CD4-positive, CD25-positive, alpha-beta regulatory T cell (primary cell): ENCODE data around the gene LGALS9B. TPM values are rescaled to one million over a fixed set of nuclear protein-coding genes. Genes with fewer than 3 reads are reported as not detected.
"Not testable (repeated sequence)": the region's sequence is repeated elsewhere in the genome, so short reads cannot be mapped to it uniquely, and the experiment has no call there.

ENCODE experiments used
- ATAC-seq, 2 donors: fragments of 150-1000 bp; cut with Tn5 transposase; one replicate each; pipeline ENCODE4 v1.10.0; 2021; ENCODE audit warnings: low read depth in 2 of 2, moderate number of reproducible peaks in 2 of 2, moderate library complexity in 1 of 2
- DNase-seq, 3 donors: peaks; one replicate each; pipeline versions ENCODE4 v3.0.0 to v3.0.0-alpha.2; 2012 to 2022; ENCODE audit warnings: mixed read lengths in 1 of 3
- H3K27ac ChIP-seq: one replicate; pipeline ENCODE4 v1.7.0; 2013; ENCODE audit warnings: mild to moderate bottlenecking, low read length; ENCODE audit not compliant: insufficient read depth, poor library complexity, severe bottlenecking
- H3K27me3 ChIP-seq: one replicate; pipeline ENCODE4 v1.7.0; 2013; ENCODE audit warnings: low read length; ENCODE audit not compliant: control insufficient read depth, insufficient read depth
- H3K36me3 ChIP-seq: one replicate; pipeline ENCODE4 v1.7.0; 2013; ENCODE audit warnings: mild to moderate bottlenecking, low read length, moderate library complexity; ENCODE audit not compliant: control insufficient read depth, insufficient read depth
- H3K4me1 ChIP-seq: 2 replicates; pipeline ENCODE4 v1.7.0; 2013; ENCODE audit warnings: mild to moderate bottlenecking, low read length; ENCODE audit not compliant: insufficient read depth, control insufficient read depth, poor library complexity, severe bottlenecking
- H3K4me3 ChIP-seq: one replicate; pipeline ENCODE4 v1.7.0; 2013; ENCODE audit warnings: low read depth, mild to moderate bottlenecking, low read length, moderate library complexity
- H3K9me3 ChIP-seq, 2 experiments: 1 replicate in 1 of 2; 2 replicates in 1 of 2; pipeline ENCODE4 v1.7.0; 2013; ENCODE audit warnings: low read length in 2 of 2, mild to moderate bottlenecking in 1 of 2, moderate library complexity in 1 of 2; ENCODE audit not compliant: control insufficient read depth in 2 of 2
- H3K27ac Mint-ChIP-seq, 3 donors: one replicate each; pipeline ENCODE4 v1.8.0; 2020 to 2022; ENCODE audit warnings: mild to moderate bottlenecking in 3 of 3, mixed read lengths in 3 of 3, moderate library complexity in 2 of 3
- H3K27me3 Mint-ChIP-seq: one replicate; pipeline ENCODE4 v1.8.0; 2022; ENCODE audit warnings: mild to moderate bottlenecking, mixed read lengths
- H3K36me3 Mint-ChIP-seq: one replicate; pipeline ENCODE4 v1.8.0; 2020; ENCODE audit warnings: mixed read lengths
- H3K4me1 Mint-ChIP-seq, 4 donors: one replicate each; pipeline ENCODE4 v1.8.0; 2020 to 2022; ENCODE audit warnings: mixed read lengths in 4 of 4, mild to moderate bottlenecking in 1 of 4
- H3K4me3 Mint-ChIP-seq, 4 donors: one replicate each; pipeline ENCODE4 v1.8.0; 2020 to 2022; ENCODE audit warnings: mild to moderate bottlenecking in 4 of 4, mixed read lengths in 4 of 4, moderate library complexity in 3 of 4
- H3K9me3 Mint-ChIP-seq, 7 donors: one replicate each; pipeline ENCODE4 v1.8.0; 2020 to 2022; ENCODE audit warnings: mixed read lengths in 7 of 7, mild to moderate bottlenecking in 3 of 7, moderate library complexity in 2 of 7
- polyA plus RNA-seq, 4 donors: library from polyadenylated mRNA; unstranded; fragments of 300-500 nt; fragmentation: Illumina TruSeq; gene quantifications; one replicate each; pipeline ENCODE4 v1.2.3, GENCODE V29; 2021
- total RNA-seq: library from RNA; stranded (reverse); gene quantifications from one replicate; pipeline ENCODE4 v1.2.3, GENCODE V29; 2022

LGALS9B gene
- total and polyA plus RNA-seq, 5 donors from 2014 or later = 0.16 TPM; not detected in 4

- H3K27me3 Mint-ChIP-seq, H3K4me1 Mint-ChIP-seq, H3K27ac Mint-ChIP-seq, H3K9me3 ChIP-seq, H3K36me3 ChIP-seq, H3K4me3 Mint-ChIP-seq, DNase-seq, H3K36me3 Mint-ChIP-seq, H3K27me3 ChIP-seq, H3K4me1 ChIP-seq, H3K9me3 Mint-ChIP-seq, H3K27ac ChIP-seq, ATAC-seq, H3K4me3 ChIP-seq: not testable (repeated sequence)
Measured at GRCh38 chr17:20465535-20465934, 1.8 kb downstream of the LGALS9B start.

- not testable (repeated sequence) for H3K36me3 Mint-ChIP-seq, H3K9me3 Mint-ChIP-seq, DNase-seq, H3K27me3 ChIP-seq, H3K4me3 ChIP-seq, H3K4me1 ChIP-seq, H3K4me3 Mint-ChIP-seq, H3K36me3 ChIP-seq, H3K9me3 ChIP-seq, H3K27me3 Mint-ChIP-seq, H3K4me1 Mint-ChIP-seq, H3K27ac Mint-ChIP-seq, H3K27ac ChIP-seq, ATAC-seq
Measured at GRCh38 chr17:20464854-20465414, 2.4 kb downstream of the LGALS9B start.

GRCh38 chr17:20462158-20462557 lies 5.2 kb downstream of the LGALS9B start:
- DNase-seq, H3K27ac ChIP-seq, H3K27ac Mint-ChIP-seq, H3K9me3 ChIP-seq, H3K4me3 Mint-ChIP-seq, H3K4me3 ChIP-seq, ATAC-seq, H3K9me3 Mint-ChIP-seq, H3K36me3 ChIP-seq, H3K27me3 Mint-ChIP-seq, H3K4me1 Mint-ChIP-seq, H3K4me1 ChIP-seq, H3K36me3 Mint-ChIP-seq, H3K27me3 ChIP-seq: not testable (repeated sequence)

GRCh38 chr17:20457848-20458381 lies 9.4 kb downstream of the LGALS9B start:
- H3K36me3 ChIP-seq, H3K27ac ChIP-seq, H3K4me1 Mint-ChIP-seq, H3K9me3 Mint-ChIP-seq, H3K27ac Mint-ChIP-seq, DNase-seq, H3K4me1 ChIP-seq, H3K27me3 Mint-ChIP-seq, H3K4me3 ChIP-seq, H3K9me3 ChIP-seq, H3K36me3 Mint-ChIP-seq, ATAC-seq, H3K4me3 Mint-ChIP-seq, H3K27me3 ChIP-seq: not testable (repeated sequence)

GRCh38 chr17:20455106-20455505 lies 12.2 kb downstream of the LGALS9B start:
- not testable (repeated sequence) for H3K27ac Mint-ChIP-seq, H3K4me3 Mint-ChIP-seq, H3K27ac ChIP-seq, H3K27me3 Mint-ChIP-seq, H3K9me3 Mint-ChIP-seq, H3K4me1 Mint-ChIP-seq, H3K4me1 ChIP-seq, ATAC-seq, H3K9me3 ChIP-seq, H3K4me3 ChIP-seq, H3K27me3 ChIP-seq, DNase-seq, H3K36me3 Mint-ChIP-seq, H3K36me3 ChIP-seq

GRCh38 chr17:20453820-20454434 lies 13.4 kb downstream of the LGALS9B start:
- not testable (repeated sequence) for DNase-seq, H3K9me3 Mint-ChIP-seq, H3K27ac Mint-ChIP-seq, H3K36me3 ChIP-seq, H3K4me1 Mint-ChIP-seq, H3K9me3 ChIP-seq, H3K27me3 ChIP-seq, H3K4me3 Mint-ChIP-seq, H3K27me3 Mint-ChIP-seq, H3K4me1 ChIP-seq, ATAC-seq, H3K27ac ChIP-seq, H3K36me3 Mint-ChIP-seq, H3K4me3 ChIP-seq

GRCh38 chr17:20450852-20451251 lies 16.5 kb downstream of the LGALS9B start:
- not testable (repeated sequence) for H3K9me3 Mint-ChIP-seq, H3K27ac ChIP-seq, H3K4me1 ChIP-seq, H3K36me3 Mint-ChIP-seq, H3K4me3 ChIP-seq, H3K4me3 Mint-ChIP-seq, H3K4me1 Mint-ChIP-seq, H3K27me3 ChIP-seq, H3K36me3 ChIP-seq, H3K9me3 ChIP-seq, H3K27ac Mint-ChIP-seq, H3K27me3 Mint-ChIP-seq
- peak; percentile 43 to 54 for ATAC-seq
- peak in 2 of 3 donors; percentile 0 to 51 for DNase-seq

GRCh38 chr17:20447534-20448321 lies 19.6 kb downstream of the LGALS9B start:
- not testable (repeated sequence) for H3K27ac Mint-ChIP-seq, H3K4me1 Mint-ChIP-seq, ATAC-seq, H3K27me3 ChIP-seq, H3K36me3 Mint-ChIP-seq, H3K9me3 Mint-ChIP-seq, H3K27ac ChIP-seq, H3K4me3 ChIP-seq, H3K4me1 ChIP-seq, H3K27me3 Mint-ChIP-seq, H3K36me3 ChIP-seq, H3K4me3 Mint-ChIP-seq, DNase-seq, H3K9me3 ChIP-seq
